K562 (cell line): Measurements from ENCODE around the gene TTC9C. TPM values are rescaled to one million over a fixed set of nuclear protein-coding genes. Genes with fewer than 3 reads are reported as not detected.
A peak's percentile ranks its signal among the peaks of the same experiment; 100 is the strongest.

Experiments
- CEBPB ChIP-seq: fragments of 450-650 bp; IDR thresholded peaks from 2 replicates; pipeline ENCODE4 v1.6.1; 2016; ENCODE audit warnings: missing genetic modification characterization, missing compliant biosample characterization
- EGR1 ChIP-seq: fragments of 450-650 bp; conservative IDR thresholded peaks from 2 replicates; pipeline ENCODE4 v1.6.1; 2017; ENCODE audit warnings: mild to moderate bottlenecking
- LEF1 ChIP-seq: fragments of 450-650 bp; IDR thresholded peaks from 2 replicates; pipeline ENCODE4 v1.6.1; 2016; ENCODE audit warnings: mild to moderate bottlenecking
- NFRKB ChIP-seq: fragments of 450-650 bp; IDR thresholded peaks from 2 replicates; pipeline ENCODE4 v1.6.1; 2016; ENCODE audit warnings: low read depth
- PHF20 ChIP-seq: fragments of 450-650 bp; IDR thresholded peaks from 2 replicates; pipeline ENCODE4 v1.6.1; 2018; ENCODE audit not compliant: partially characterized antibody
- ZNF134 ChIP-seq: fragments of 250-450 bp; sonication (Bioruptor Pico); conservative IDR thresholded peaks from 2 replicates; pipeline ENCODE4 v1.4.0; 2020
- polyA plus RNA-seq, 8 experiments: library from polyadenylated mRNA; depleted of rRNA in 4 of 8; stranded (reverse) in 5 of 8; unstranded in 3 of 8; fragments of >200 nt; fragmentation: Nextera tagmentation in 2 of 8; fragmentation: Illumina TruSeq in 1 of 8; extraction: Ambion mirVana in 2 of 8; extraction: Trizol in 1 of 8; gene quantifications; 2 replicates each; pipeline versions ENCODE4 v1.2.1 to v1.2.3, GENCODE V29; 2011 to 2014; ENCODE audit warnings: inconsistent platforms in 1 of 8, missing spikeins in 1 of 8
- total RNA-seq, 7 experiments: library from RNA; depleted of rRNA in 6 of 7; stranded (reverse); fragments of >200 nt in 6 of 7; fragmentation: Illumina TruSeq in 2 of 7; extraction: Trizol in 2 of 7; gene quantifications; 2 replicates each; pipeline versions ENCODE4 v1.2.1 to v1.2.3, GENCODE V29; 2011 to 2021; ENCODE audit warnings: low replicate concordance in 1 of 7
- TF ChIP-seq, protein P1 (sequence below), 2 experiments: fragments of 450-650 bp; formaldehyde crosslinking in 1 of 2; IDR thresholded peaks; 2 replicates each; pipeline versions ENCODE4 v1.4.0 to v1.6.1; 2014 to 2020; ENCODE audit warnings: mild to moderate bottlenecking in 2 of 2, borderline replicate concordance in 1 of 2, low read depth in 1 of 2
- TF ChIP-seq, protein P2 (sequence below): fragments of 450-650 bp; IDR thresholded peaks from 2 replicates; pipeline ENCODE4 v1.6.1; 2016; ENCODE audit warnings: borderline replicate concordance

Gene TTC9C
- total and polyA plus RNA-seq, 9 of the 15 experiments (the other 6 are each of a cell fraction or from before 2014, with no cell fraction given), result 32.8 to 59.0 (median 37.1) TPM

DNA sequence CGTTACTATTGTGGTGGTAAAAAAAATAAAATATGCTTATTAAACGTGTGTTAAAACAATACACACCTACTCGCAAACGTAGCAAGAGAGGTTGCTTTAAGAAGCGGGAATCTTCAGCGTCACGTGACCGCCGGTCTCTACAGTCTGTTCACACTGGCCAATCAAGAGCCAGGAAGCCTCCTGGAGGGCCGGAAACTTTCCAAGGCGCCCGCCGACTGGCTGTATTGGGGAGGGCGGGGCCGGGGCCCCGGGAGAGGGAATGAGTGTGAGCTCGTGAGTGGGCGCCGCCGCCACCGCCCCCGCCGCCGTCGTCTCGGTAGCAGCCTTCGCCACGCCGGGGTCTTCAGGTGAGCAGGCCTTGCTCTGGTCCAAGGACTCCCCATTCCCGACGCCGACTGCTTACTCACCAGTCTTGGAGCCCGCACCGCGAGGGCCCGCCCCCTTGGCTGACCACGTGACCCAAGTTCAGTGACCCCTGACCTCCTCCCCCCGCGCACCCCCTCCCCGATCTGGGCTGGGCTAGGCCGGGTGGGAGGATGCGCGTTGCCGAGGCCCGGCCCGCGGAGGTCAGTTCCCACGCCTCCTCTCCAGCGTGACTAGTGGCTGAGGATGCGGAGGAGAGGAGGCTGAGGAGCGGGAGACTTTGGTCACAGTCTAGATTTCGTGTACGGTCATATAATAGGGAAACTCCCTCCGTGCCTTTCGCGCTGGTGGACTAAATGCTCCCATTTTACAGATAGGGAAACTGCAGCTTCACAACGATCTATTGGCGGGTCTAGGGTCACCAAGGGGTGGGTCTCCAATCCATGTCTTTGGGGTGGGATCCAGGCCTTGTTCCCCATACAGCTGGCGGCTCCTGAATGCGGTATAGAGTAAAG, 43.1 kb downstream of the TTC9C start, which contains the start of gene TAF6L (continued):
- TF ChIP-seq, protein P1, sequence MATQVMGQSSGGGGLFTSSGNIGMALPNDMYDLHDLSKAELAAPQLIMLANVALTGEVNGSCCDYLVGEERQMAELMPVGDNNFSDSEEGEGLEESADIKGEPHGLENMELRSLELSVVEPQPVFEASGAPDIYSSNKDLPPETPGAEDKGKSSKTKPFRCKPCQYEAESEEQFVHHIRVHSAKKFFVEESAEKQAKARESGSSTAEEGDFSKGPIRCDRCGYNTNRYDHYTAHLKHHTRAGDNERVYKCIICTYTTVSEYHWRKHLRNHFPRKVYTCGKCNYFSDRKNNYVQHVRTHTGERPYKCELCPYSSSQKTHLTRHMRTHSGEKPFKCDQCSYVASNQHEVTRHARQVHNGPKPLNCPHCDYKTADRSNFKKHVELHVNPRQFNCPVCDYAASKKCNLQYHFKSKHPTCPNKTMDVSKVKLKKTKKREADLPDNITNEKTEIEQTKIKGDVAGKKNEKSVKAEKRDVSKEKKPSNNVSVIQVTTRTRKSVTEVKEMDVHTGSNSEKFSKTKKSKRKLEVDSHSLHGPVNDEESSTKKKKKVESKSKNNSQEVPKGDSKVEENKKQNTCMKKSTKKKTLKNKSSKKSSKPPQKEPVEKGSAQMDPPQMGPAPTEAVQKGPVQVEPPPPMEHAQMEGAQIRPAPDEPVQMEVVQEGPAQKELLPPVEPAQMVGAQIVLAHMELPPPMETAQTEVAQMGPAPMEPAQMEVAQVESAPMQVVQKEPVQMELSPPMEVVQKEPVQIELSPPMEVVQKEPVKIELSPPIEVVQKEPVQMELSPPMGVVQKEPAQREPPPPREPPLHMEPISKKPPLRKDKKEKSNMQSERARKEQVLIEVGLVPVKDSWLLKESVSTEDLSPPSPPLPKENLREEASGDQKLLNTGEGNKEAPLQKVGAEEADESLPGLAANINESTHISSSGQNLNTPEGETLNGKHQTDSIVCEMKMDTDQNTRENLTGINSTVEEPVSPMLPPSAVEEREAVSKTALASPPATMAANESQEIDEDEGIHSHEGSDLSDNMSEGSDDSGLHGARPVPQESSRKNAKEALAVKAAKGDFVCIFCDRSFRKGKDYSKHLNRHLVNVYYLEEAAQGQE (IDR thresholded peaks at IDR 0.05; ENCODE audit: borderline replicate concordance), result peak; percentile 82
- TF ChIP-seq, protein P1 (CRISPR knock-in tag; IDR thresholded peaks at IDR 0.05; ENCODE audit: low read depth), result no peak
- TF ChIP-seq CEBPB (no peak), ZNF134 (no peak), PHF20 (peak; percentile 32), NFRKB (no peak), LEF1 (no peak; the same call in 1 of the 2 replicates), EGR1 (peak; percentile 98)
- TF ChIP-seq, protein P2, sequence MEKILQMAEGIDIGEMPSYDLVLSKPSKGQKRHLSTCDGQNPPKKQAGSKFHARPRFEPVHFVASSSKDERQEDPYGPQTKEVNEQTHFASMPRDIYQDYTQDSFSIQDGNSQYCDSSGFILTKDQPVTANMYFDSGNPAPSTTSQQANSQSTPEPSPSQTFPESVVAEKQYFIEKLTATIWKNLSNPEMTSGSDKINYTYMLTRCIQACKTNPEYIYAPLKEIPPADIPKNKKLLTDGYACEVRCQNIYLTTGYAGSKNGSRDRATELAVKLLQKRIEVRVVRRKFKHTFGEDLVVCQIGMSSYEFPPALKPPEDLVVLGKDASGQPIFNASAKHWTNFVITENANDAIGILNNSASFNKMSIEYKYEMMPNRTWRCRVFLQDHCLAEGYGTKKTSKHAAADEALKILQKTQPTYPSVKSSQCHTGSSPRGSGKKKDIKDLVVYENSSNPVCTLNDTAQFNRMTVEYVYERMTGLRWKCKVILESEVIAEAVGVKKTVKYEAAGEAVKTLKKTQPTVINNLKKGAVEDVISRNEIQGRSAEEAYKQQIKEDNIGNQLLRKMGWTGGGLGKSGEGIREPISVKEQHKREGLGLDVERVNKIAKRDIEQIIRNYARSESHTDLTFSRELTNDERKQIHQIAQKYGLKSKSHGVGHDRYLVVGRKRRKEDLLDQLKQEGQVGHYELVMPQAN, result peak; percentile 78; the same call in 1 of the 2 replicates
